ENCODE data around the gene CCDC183.
A peak's percentile ranks its signal among the peaks of the same experiment; 100 is the strongest.
"Not testable (repeated sequence)": the region's sequence is repeated elsewhere in the genome, so short reads cannot be mapped to it uniquely, and the experiment has no call there.

The CCDC183 gene

DNA sequence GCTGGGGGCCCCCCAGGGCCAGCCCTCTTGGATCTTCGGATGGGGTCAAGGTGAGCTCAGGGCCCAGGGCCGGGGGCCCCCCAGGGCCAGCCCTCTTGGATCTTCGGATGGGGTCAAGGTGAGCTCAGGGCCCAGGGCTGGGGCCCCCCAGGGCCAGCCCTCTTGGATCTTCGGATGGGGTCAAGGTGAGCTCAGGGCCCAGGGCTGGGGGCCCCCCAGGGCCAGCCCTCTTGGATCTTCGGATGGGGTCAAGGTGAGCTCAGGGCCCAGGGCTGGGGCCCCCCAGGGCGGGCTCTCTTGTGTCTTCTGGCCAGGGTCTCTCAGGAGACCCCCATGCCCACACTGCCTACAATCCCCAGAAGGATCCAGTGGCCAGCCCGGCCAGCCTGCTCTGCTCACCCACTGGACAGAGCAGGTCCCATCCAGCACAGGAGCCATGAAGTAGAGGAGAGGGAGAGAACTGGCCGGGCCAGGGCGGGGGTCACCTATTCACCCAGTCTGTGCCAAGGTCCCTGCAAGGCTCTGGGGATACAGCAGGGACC, 6.9 kb downstream of the CCDC183 start:
- DNase-seq: not testable (repeated sequence)

DNA sequence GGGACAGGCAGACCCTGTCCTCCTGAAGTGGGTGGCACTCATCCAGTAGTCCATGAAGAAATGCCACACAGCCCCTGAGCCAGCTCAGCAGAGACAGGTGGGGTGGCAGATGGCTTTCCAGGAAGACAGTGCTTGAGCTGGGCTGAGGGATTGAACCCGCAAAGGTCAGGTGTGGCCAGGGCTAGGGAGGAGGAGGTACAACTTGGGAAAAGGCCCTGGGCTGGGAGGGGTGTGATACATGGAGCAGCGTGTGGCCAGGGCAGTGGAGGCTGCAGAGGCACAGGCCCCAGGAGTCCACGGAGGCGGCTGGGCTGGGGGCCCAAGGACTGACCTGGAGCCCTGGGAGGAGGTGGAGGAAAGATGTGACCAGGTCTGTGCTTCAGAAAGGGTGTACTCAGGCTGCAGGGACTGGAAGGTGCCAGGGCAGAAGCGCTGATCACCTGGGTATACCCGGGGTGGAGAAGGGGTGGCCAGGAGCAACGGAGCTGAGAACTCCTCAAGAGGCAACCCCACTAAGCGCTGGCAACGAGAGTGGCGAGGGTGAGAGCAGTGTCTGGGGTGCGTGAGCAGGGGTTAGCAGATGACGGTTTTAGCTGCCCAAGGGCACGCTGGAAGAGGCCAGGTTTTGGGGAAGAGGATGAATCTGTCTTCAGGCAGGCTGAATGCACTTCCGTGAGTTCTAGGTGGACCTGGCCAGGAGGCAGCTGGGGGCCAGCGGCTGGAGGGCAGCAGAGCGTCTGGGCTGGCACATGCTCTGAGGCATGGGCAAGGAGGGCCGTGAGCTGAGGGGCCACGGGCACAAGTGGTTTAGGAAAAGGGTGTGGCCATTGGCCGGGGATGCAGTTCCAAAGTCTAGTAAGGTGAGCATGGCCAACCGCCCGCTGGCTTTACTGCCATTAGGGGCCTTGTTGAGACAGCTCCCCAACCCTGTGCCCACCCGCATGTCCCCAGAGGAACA, 7.7 kb downstream of the CCDC183 start:
- no peak for DNase-seq

DNA sequence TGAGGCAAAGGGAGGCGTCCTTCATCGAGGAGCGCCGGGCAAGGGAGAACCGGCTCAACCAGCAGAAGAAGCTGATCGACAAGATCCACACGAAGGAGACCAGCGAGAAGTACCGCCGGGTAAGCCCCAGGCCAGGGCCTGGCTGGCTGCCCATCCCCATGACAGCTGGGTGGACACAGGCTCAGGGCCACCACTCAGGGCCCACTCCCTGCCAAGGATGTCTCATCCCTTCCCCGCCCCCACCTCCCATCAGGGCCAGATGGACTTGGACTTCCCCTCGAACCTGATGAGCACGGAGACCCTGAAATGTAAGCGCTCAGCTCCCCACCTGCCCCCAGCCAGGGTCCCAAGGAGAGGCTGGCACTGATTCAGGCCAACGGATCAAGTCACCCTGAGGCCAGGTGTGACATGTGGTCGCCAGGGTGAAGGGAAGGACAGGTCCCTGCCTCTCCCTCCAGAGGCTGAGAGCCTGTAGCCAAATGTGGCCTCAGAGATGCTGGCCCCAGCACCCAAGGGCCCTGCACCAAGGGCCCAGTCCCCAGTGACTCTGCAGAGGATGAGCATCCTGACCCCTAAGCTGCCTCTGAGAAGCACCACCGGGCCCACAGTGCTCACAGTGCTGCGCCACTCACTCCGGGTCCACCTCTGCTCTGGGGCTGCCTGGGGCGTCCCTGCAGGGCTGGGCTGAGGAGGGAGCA, 8.5 kb downstream of the CCDC183 start:
- no peak for DNase-seq

DNA sequence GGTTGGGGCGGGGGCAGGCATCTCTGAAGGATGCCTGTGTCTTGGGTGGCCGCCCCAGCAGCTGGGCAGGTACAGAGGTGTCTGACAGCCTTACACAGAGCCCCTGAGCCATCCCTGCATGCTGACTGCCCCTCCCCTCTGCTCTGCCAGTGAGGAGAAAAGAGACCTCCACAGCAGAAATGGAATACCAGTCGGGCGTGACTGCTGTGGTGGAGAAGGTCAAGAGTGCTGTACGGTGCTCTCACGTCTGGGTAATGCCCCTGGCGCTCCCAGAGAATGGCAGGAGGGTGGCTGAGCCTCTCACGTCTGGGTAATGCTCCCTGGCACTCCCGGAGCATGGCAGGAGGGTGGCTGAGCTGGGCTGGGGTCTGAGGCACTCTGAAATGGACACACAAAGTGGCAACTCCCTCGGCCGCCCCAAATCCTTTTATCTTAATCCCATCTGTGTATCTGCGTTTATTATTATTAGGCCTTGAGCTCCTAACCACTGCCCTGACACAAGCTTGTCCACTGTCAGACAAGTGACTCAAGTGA, 9.1 kb downstream of the CCDC183 start:
- DNase-seq: peak; percentile 10

DNA sequence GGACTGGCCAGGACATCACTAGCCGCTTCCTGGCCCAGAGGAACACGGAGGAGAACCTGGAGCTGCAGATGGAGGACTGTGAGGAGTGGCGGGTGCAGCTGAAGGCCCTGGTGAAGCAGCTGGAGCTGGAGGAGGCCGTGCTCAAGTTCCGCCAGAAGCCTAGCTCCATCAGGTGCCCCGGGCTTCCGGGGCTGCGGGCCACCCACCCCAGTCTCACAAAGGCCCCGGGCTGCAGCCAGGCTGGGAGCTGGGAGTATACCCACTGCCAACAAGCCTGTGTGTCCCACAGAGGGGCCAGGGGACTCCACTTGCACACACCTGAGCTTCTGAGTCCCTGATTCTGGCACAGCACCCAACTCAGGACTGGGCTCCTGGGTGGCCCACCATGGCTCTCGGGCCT, 9.9 kb downstream of the CCDC183 start:
- DNase-seq: no peak

DNA sequence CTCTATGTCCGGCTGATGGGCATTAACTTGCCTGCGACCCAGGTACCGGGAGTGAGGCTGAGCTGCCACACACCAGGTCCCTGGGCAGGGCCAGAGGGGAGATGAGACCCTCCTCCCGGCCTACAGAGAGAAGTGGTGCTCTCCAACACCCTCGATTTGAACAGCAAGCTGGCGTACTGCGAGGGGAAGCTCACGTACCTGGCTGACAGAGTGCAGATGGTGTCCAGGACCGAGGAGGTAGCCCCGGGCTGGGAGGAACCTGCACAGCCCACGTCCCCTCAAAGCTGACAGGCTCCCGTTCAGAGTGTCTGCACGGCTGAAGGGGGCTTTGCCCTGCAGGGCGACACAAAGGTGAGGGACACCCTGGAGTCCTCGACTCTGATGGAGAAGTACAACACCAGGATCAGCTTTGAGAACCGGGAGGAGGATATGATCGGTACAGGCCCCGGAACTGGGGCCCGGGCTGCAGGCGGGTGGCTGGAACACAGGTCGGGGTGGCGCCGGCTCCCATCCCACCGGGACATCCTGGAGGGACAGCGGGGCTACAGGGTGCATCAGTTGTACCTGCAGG, 10.6 kb downstream of the CCDC183 start:
- DNase-seq: no peak

DNA sequence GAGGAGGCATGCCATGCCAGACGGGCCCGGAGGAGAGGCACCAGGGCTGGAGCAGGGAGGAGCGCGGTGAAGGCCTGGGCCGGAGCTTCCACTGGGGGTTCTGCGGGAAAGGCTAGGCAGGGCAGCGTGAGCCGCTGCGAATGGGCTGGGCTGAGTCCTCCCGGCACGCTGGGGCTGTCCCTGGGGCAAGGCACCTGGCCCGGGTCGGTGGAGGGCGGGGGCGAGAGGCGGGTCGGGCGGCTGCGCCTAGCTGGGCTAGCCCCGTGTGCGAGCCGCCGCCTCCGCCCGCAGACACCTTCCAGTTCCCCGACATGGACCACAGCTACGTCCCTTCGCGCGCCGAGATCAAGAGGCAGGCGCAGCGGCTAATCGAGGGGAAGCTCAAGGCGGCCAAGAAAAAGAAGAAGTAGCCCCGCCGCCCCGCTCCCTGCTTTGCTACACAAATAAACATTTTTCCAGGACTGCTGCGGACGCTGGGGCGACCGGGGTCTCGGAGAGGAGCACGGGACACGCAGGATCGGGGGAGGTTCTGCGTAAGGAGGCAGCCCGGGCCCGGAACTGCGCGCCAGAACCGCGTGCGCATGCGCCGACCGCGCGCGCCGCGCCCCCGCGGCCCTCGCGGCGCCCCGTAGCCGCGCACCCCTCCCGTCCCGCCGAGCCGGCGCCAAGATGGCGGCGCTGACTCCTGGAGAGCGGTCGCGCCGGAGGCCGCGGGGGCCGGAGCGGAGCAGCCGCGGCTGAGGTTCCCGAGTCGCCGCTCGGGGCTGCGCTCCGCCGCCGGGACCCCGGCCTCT, 11.3 kb downstream of the CCDC183 start, which contains the start of gene RABL6:
TSS of gene RABL6 (plus strand) at position 668 of the 794 bp plus-strand sequence. CDS start 249 bp downstream, outside the sequence.
- peak; percentile 82 for DNase-seq

DNA sequence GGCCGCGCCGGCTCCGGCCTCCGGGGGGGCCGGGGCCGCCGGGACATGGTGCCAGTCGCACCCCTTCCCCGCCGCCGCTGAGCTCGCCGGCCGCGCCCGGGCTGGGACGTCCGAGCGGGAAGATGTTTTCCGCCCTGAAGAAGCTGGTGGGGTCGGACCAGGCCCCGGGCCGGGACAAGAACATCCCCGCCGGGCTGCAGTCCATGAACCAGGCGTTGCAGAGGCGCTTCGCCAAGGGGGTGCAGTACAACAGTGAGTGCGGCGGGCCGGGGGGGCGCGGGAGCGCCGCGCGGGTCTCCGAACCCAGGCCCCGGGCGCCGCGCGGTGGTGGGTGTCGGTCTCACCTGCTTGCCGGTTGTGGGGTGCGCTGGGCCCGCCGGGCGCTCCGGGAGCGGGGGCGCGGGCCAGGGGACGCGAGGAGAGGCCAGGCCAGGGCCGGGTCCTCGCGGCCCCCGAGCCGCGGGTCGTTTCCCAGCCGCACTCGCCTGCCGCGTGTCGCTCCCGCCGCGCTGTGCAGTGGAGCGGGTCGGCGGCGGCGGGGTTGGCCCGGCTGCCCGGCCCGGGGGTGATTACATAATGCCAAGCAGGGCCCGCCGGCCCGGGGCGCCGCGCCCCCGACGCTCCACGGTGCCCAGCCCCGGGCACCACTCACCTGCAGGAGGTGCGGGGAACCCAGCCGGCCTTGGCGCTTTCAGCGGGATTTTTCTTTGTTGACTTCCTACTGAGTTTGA, 12.1 kb downstream of the CCDC183 start:
- no peak for DNase-seq

DNA sequence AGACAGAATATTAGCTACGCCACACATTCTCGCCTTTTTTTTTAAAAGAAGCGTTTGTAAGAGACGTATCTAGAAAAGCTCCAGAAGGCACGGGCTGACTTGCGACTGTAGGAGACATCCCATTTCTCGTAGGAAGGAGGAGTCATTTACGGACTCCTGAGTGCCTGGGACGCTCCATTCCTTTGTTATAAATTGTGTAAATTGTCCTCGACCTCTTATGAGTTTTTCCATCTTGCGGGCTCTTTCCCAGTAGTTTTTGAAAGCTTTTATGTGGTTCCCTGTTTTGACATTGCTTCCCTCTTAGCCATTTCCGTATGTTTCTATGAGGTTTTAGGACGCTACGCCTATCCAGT, 12.6 kb downstream of the CCDC183 start:
- peak; percentile 32 for DNase-seq

DNA sequence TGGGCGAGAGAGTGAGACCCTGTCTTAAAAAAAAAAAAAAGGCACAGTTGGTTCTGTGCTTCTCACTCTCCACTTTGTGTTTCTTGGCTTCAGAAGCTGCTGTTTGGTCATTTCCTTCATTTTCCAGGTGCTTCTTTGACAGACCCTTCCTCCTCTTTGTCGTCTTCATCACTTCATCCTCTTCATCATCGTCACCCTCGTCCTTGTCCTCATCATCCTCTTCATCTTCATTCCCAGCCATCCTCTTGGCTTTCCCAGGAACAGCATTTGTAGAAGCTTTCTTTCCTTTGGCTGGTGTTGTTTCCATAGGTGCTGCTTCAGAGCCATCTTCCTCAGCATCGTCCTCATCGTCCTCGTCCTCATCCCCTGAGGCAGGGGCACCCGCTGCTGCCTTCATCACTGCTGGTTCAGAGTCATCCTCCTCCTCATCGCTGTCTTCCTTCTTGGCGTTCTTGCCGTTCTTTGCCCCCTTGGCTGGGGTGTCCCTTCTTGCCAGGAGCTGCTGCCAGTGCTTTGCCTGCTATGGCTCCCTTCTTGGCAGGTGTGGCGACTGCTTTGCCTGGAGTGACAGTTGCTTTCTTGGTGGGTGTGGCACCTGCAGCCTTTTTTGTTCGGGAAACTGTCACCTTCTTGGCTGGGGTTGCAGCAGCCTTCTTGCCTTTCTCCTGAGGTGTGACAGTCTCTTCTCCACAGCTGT, 18.7 kb downstream of the CCDC183 start:
- no peak for DNase-seq

DNA sequence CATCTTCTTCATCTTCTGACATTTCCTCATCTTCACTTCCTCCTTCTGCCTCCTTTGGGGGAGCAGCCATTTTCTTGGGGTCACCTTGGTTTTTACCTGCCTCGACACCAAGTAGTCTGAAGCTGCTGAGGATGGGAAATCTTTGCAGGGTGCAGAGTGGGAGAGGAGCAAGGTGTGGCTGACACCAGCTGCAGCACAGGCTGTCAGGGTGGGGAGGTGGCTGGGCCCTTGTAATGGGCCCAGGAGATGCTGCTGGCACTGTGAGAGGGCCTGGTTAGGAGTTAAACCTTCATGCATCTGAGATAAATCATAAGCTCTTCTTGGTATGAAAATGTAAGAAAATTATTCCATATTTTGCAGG, 19.3 kb downstream of the CCDC183 start:
- no peak for DNase-seq

DNA sequence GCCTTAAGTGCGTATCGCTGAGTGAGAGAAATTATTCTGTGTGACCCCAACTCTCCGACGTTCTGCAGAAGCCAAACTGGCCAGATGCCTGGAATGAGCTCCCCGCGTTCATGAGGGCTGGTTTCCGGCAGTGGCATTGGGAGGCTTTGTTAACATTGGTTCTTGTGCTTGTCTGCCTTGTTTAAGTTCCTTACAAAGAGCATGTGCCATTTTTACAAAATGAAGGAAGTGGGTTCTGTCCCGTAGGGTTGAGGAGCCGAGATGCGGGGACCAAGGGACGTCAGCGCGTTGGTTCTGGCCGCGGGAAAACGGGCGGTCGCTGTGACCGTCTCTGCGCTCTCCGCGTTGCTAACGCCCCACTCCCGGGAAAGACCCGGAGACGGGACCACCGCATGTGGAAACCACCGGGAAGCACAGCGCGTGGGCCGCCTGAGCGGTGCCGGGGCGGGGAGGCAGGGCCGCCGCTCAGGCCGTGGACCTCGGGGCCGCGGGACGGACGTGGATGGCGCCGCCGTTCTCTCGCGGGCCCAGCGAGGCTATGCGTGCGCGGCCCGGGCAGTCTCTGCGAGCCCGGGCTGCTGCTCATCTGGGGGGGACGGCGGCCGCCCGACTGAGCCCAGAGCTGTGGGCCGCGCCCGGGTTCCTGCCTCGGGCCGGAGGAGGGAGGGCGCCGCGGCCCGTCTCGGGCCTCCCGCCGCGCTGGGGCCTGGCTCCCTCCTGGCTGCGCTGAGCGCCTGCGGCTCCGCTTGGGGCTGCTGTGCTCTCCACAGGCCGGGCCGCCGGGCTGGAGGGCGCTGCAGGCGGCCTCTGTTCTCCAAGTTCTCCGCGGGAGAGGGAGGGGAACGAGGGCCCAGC, 25.1 kb downstream of the CCDC183 start:
- no peak for DNase-seq

DNA sequence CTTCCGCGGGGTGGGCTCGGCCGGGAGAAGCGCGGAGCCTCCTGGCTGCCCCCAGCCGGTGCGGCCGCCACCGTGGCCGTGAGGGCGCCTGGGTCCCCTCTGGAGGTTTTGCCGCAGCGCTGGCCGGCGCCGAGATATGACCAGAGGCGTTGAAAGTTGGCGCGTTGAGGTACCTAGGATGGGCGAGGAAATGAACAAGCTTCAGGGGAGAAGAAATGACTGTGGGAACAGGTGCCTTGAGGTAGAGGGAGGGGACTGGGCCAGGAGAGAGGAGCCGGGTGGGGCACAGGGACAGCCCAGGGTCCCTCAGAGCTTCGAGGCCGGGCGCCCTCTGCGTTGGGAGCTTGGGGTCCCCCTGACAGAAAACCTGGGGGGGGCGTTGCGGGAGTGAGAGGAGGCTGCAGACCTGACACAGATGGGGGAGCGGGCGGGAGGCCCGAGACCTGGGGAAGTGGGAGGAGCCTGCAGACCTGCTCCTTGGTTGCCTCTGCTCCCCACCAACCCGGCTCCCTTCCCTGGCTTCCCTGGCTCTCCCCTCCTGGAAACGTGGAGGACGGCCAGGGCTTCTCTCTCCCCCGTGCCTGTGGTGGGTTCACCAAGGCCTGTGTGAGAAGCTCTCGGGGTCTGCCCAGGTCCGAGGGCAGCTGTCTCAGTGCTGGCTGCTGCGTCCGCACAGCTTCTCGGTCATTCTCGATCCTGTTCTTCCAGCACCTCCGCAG, 25.8 kb downstream of the CCDC183 start:
- no peak for DNase-seq

DNA sequence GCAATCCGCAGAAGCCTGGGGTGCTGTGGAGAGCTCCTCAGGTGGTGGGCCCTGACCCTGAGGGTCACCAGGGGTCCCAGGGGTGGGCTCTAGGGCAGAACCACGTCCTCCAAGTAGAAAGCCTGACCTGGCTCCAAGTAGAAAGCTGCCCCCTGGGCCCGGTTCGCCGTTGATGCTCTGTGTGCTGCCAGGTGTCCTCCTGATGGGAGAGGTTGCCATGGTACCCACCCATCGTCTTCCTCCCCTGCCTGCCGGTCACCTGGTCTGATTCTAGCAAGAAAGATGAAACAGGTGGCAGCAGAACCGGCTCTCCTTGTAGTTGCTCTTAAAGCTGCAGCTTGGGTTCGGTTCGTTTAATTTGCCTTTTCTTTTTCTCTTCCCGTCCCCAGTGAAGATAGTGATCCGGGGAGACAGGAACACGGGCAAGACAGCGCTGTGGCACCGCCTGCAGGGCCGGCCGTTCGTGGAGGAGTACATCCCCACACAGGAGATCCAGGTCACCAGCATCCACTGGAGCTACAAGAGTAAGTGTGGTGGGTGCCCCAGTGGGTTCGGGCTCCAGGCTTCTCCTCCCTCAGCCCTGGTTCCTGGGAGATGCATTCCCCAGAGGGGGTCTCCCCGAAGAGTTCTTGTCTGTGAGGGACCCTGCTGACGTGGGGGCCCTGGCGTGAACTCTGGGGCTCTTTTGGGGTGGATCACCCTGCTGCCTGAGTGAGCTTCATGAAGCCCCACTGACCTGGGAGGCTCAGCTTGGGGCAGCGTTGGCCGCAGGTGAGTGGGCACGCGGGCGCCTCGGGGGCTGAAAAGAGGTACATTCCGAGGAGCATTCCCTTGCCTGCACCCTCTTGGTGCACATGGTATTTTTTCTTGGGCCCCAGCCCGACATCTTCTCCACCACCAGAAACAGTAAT, 27.3 kb downstream of the CCDC183 start:
- peak; percentile 58 for DNase-seq

DNA sequence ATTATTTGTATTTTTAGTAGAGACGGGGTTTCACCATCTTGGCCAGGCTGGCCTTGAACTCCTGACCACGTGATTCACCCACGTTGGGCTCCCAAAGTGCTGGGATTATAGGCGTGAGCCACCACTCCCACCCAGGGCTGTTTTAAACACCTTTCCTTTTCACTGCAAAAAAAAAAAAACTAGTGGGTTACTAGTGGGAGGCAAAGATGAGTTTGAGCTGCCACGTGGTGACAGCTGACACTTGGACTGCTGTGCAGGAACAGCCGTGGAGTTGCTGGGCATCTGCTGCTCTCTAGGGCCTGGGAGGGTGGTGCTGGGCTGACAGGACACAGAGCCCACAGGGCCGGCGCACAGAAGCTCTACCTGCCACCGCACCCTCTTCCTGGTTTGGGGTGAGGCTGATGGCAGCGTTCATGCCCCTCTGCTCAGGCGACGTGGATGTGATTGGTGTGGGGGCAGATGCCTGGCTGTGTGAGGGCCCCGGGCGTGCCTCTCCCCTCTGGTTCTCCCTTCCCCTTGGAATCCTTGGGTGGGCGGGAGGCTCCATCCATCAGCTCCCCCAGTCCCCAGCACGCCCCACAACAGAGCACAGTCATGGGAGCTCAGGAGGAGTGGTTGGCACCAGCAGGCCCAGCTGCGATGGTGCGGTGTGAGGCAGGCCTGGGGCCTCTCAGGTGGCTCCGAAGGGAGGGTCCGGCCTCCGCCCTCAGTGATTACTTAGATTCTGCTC, 28.5 kb downstream of the CCDC183 start:
- DNase-seq: no peak

DNA sequence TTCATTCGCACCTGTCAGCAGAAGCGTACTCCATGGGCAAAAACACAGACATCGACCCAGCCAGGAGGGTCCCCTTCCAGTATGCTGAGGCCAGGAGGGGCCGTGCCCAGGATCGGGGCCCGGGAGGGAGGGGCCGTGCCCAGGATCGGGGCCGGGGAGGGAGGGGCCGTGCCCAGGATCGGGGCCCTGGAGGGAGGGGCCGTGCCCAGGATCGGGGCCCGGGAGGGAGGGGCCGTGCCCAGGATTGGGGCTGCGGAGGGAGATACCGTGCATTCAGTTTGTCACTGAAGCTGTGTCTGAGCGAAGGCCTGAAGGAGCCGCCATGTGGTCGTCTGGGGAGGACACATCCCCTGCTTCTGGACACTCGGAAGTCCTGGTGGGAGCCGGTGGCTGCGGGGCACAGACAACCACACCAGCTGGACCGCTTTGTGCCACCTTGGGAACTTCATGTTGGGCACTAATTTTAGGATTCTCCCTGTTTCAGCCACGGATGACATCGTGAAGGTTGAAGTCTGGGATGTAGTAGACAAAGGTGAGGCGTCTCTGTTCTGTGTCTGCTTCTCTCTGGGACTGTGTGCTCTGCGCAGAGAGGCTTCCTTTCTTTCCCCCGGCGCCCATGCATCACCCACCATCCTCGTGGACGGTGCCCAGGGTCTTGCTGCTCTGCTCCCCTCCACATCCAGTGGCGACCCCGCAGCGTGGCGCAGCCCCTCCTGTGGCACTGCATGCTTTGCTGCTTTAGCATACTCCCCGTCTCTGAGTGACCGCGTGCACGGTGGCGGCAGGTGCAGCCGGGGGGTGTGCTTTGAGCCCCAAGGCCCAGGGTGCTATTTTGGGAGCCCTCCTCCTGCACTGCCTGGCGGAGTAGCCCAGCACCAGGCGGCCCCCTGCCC, 29.4 kb downstream of the CCDC183 start:
- DNase-seq: no peak

DNA sequence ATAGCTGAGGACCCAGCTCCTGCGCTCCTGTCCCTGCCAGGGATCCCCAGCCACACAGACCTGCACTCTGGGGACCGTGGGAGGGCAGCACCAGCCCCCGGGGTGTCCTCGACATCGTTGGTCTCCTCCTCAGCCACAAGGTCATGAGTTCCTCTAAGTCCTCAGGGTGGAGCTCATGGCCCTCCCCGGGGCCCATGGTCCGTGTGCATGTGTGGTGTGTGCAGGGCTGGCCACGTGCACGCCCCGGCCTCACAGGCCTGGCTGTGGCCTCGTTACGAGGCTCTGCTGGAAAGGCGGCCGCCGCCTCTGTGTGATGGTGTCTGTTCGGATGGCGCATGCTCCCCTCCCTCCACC, 30.0 kb downstream of the CCDC183 start:
- no peak for DNase-seq

Data from DMS79 treated with DMSO at 0.1 percent for 48 hours (cell line).